Measurements from ENCODE around the gene HERPUD2. TPM values are rescaled to one million over a fixed set of nuclear protein-coding genes. Genes with fewer than 3 reads are reported as not detected.
A peak's percentile ranks its signal among the peaks of the same experiment; 100 is the strongest.

HERPUD2 gene
- total RNA-seq, 1 donor from 2014 or later, result 28.0 TPM

DNA sequence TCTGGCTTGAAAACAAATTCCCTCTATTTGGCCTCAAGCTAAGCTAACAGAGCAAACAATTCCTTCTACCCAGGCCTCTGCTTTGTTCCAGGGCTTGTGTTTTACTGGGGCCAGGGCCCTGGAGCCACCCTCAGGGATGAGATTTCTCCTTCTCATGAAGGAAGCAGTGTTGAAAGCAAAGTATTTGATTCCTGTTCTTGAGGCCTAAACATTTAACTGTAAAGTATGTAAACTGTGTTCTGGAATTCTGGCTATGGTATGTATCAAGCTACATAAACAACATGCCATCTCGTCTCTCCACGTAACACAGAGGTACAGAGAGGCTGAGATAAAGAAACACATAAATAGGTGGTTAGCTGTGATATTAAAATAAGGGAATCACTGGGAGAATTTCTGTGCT, 81.8 kb downstream of the HERPUD2 start:
- DNase-seq (ENCODE audit: low read depth), result no peak
- H3K4me3 Mint-ChIP-seq (ENCODE audit: unreplicated experiment), result no peak overlapping the region
- Histone ChIP-seq H3K4me1 (ENCODE audit: insufficient read depth, low read length) (no peaks in the 10 kb centered on the region), H2AFZ (ENCODE audit: low read depth, low read length) (no peak overlapping the region), H3K9me3 (ENCODE audit: insufficient read depth, low read depth, low read length) (no peaks in the 10 kb centered on the region), H3K4me2 (ENCODE audit: low read length) (no peak overlapping the region), H3K27me3 (ENCODE audit: insufficient read depth, low read length) (no peaks in the 10 kb centered on the region), H3K9ac (ENCODE audit: low read length) (no peak overlapping the region), H4K20me1 (ENCODE audit: insufficient read depth, low read length) (no peaks in the 10 kb centered on the region), H3K4me3 (ENCODE audit: insufficient read depth, low read depth, low read length) (no peak overlapping the region), H3K79me2 (ENCODE audit: insufficient read depth, low read length) (no peaks in the 10 kb centered on the region), H3K27ac (ENCODE audit: low read depth, low read length) (no peak overlapping the region), H3K36me3 (ENCODE audit: insufficient read depth, low read length) (no peaks in the 10 kb centered on the region)
- no peak for FAIRE-seq
- TF ChIP-seq CTCF (IDR thresholded peaks at IDR 0.05; ENCODE audit: insufficient read depth, low read depth, low read length) (no peak), EZH2 (IDR thresholded peaks at IDR 0.05; ENCODE audit: insufficient read depth, low read length) (no peak)
- no peaks in the 10 kb centered on the region for H3K27me3 Mint-ChIP-seq (ENCODE audit: low read depth, unreplicated experiment)
- peaks cover 17% of the 10 kb centered on the region for H3K4me1 Mint-ChIP-seq (ENCODE audit: low read depth, unreplicated experiment)
- H3K9me3 Mint-ChIP-seq (ENCODE audit: unreplicated experiment), result peaks cover 2% of the 10 kb centered on the region
- H3K36me3 Mint-ChIP-seq (ENCODE audit: low read depth, unreplicated experiment), result peaks cover 19% of the 10 kb centered on the region
- H3K27ac Mint-ChIP-seq (ENCODE audit: unreplicated experiment), result no peak overlapping the region

- H3K36me3 ChIP-seq (ENCODE audit: insufficient read depth, low read length), result no peaks in the 10 kb centered on the region
- peaks cover 23% of the 10 kb centered on the region for H3K36me3 Mint-ChIP-seq (ENCODE audit: low read depth, unreplicated experiment)
- FAIRE-seq, result no peak
Measured at GRCh38 chr7:35605760-35606159, 89.2 kb downstream of the HERPUD2 start.

More at GRCh38 chr7:35605760-35606159, 89.2 kb downstream of the HERPUD2 start:
- Histone ChIP-seq H3K79me2 (ENCODE audit: insufficient read depth, low read length) (no peaks in the 10 kb centered on the region), H3K27me3 (ENCODE audit: insufficient read depth, low read length) (no peaks in the 10 kb centered on the region), H3K4me2 (ENCODE audit: low read length) (peak overlapping the region; percentile 21), H3K4me1 (ENCODE audit: insufficient read depth, low read length) (no peaks in the 10 kb centered on the region), H3K27ac (ENCODE audit: low read depth, low read length) (no peak overlapping the region), H3K9ac (ENCODE audit: low read length) (no peak overlapping the region), H3K4me3 (ENCODE audit: insufficient read depth, low read depth, low read length) (no peak overlapping the region), H2AFZ (ENCODE audit: low read depth, low read length) (no peak overlapping the region), H4K20me1 (ENCODE audit: insufficient read depth, low read length) (no peaks in the 10 kb centered on the region), H3K9me3 (ENCODE audit: insufficient read depth, low read depth, low read length) (no peaks in the 10 kb centered on the region)
- TF ChIP-seq EZH2 (IDR thresholded peaks at IDR 0.05; ENCODE audit: insufficient read depth, low read length) (no peak), CTCF (IDR thresholded peaks at IDR 0.05; ENCODE audit: insufficient read depth, low read depth, low read length) (no peak)
- H3K4me3 Mint-ChIP-seq (ENCODE audit: unreplicated experiment), result no peak overlapping the region
- no peaks in the 10 kb centered on the region for H3K27me3 Mint-ChIP-seq (ENCODE audit: low read depth, unreplicated experiment)
- DNase-seq (ENCODE audit: low read depth), result peak; percentile 68
- peak overlapping the region; percentile 63 for H3K27ac Mint-ChIP-seq (ENCODE audit: unreplicated experiment)
- peaks cover 5% of the 10 kb centered on the region for H3K9me3 Mint-ChIP-seq (ENCODE audit: unreplicated experiment)
- peaks cover 17% of the 10 kb centered on the region for H3K4me1 Mint-ChIP-seq (ENCODE audit: low read depth, unreplicated experiment)

All from astrocyte (in vitro differentiated cells and primary cell).